Vagina (tissue), 2 donors: ENCODE data around the gene YTHDF2.

Experiments
- CTCF ChIP-seq, 3 experiments: fragments of 450-650 bp in 2 of 3; fragments of 200-600 bp in 1 of 3; sonication (generic) in 1 of 3; IDR thresholded peaks; one replicate each; pipeline ENCODE4 v1.5.1; 2017 to 2019; ENCODE audit warnings: antibody characterized with exemption in 3 of 3, mild to moderate bottlenecking in 2 of 3, moderate library complexity in 2 of 3
- POLR2A ChIP-seq, 2 donors: fragments of 450-650 bp; IDR thresholded peaks; one replicate each; pipeline ENCODE4 v1.6.1; 2017; ENCODE audit warnings: antibody characterized with exemption in 2 of 2, mild to moderate bottlenecking in 2 of 2, moderate library complexity in 2 of 2
- POLR2AphosphoS5 ChIP-seq, 2 donors: sonication (generic); formaldehyde crosslinking; IDR thresholded peaks; one replicate each; pipeline ENCODE4 v1.9.0; 2017; ENCODE audit warnings: antibody characterized with exemption in 2 of 2, mild to moderate bottlenecking in 2 of 2, low read depth in 1 of 2; ENCODE audit not compliant: insufficient read depth in 1 of 2

- TF ChIP-seq CTCF (IDR thresholded peaks at IDR 0.05) (no peak), POLR2A (IDR thresholded peaks at IDR 0.05) (no peak), POLR2AphosphoS5 (IDR thresholded peaks at IDR 0.05; ENCODE audit: insufficient read depth in 1 of 2, low read depth in 1 of 2) (no peak)
Measured at GRCh38 chr1:28807986-28808385, 71.2 kb downstream of the YTHDF2 start.
